ENCODE results near the gene CADM4.

DNA sequence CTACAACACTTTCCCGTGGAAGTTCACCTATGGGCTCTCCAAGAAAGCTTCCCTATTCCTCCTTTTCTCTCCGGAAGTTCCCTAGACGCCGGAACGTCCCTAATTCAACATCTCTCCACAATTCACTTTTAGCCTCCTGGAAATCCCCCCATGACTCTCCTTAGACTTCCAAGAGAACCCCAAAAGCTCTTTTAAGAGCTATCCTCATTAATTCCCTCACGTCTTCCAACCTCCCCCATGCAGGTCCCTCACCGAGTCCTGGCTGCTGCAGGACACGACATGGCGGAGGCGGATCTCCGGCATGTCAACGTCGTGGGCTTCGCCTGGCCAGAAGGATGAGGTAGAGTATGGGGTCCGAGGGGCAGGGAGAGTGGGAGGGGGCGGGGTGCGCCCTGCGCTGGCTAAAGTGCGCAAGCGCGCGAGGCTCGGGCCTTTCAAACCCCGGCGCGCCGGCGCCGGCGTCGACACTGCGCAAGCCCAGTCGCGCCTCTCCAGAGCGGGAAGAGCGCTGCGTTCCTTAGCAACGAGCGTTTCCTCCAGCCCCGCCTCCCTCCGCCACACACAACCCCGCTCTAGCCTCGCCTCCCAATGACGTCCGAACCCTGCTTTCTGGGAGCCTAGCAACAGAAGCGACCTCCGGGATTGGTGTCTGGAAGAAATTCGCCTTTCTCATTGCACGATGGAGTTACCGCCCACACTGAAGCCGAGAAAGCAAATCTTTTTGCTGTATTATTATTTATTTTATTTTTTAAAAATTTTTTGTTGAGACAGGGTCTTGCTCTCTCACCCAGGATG lies 64.3 kb downstream of the CADM4 start, which contains the start of the genes PINLYP and XRCC1:
- TF ChIP-seq, protein P1, sequence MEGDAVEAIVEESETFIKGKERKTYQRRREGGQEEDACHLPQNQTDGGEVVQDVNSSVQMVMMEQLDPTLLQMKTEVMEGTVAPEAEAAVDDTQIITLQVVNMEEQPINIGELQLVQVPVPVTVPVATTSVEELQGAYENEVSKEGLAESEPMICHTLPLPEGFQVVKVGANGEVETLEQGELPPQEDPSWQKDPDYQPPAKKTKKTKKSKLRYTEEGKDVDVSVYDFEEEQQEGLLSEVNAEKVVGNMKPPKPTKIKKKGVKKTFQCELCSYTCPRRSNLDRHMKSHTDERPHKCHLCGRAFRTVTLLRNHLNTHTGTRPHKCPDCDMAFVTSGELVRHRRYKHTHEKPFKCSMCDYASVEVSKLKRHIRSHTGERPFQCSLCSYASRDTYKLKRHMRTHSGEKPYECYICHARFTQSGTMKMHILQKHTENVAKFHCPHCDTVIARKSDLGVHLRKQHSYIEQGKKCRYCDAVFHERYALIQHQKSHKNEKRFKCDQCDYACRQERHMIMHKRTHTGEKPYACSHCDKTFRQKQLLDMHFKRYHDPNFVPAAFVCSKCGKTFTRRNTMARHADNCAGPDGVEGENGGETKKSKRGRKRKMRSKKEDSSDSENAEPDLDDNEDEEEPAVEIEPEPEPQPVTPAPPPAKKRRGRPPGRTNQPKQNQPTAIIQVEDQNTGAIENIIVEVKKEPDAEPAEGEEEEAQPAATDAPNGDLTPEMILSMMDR (IDR thresholded peaks at IDR 0.05): no peak
- peak; percentile 37 for TF ChIP-seq POLR2A (IDR thresholded peaks at IDR 0.05)

Measured in right lobe of liver (tissue), 4 donors.